HG03520 (cell line): ENCODE measurements around the gene TNFSF12.
"Not testable (repeated sequence)": the region's sequence is repeated elsewhere in the genome, so short reads cannot be mapped to it uniquely, and the experiment has no call there.

Source experiments
- ATAC-seq: cut with Tn5 transposase; IDR thresholded peaks from one replicate; pipeline ENCODE4 v1.9.1; 2021; ENCODE audit warnings: mild to moderate bottlenecking, moderate library complexity; ENCODE audit not compliant: unreplicated experiment

The TNFSF12 gene

GRCh38 chr17:7583253-7584109 is 34.6 kb downstream of the TNFSF12 start, which contains the start of gene MPDU1:
MPDU1 (plus strand) TSS chr17:7583852; CDS start chr17:7583863, 11 bp downstream.
- peak; percentile 62 for ATAC-seq

DNA sequence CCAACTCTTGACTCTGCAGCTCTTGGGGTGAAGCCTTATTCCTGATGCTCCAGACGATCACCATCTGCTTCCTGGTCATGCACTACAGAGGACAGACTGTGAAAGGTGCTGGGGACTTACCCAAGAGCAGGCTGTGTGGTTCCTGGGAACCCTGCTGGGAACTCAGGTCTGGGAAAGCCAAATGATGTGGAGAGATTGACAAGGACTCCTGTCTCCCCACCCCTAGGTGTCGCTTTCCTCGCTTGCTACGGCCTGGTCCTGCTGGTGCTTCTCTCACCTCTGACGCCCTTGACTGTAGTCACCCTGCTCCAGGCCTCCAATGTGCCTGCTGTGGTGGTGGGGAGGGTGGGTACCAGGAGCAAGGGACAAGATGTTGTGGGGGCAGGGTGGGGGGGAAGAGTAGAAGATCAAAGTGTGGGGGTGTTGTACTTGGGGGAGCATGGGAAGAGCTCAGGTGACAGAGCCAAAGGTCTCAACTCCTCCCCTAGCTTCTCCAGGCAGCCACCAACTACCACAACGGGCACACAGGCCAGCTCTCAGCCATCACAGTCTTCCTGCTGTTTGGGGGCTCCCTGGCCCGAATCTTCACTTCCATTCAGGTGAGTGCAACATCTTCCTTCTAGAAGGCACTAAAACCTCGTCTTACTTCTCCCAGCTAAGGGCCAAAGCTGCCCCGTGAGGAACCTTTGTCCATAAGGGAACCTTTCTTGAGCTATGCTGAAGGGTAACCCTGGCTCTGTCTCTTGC is 38.0 kb downstream of the TNFSF12 start:
- ATAC-seq = no peak

DNA sequence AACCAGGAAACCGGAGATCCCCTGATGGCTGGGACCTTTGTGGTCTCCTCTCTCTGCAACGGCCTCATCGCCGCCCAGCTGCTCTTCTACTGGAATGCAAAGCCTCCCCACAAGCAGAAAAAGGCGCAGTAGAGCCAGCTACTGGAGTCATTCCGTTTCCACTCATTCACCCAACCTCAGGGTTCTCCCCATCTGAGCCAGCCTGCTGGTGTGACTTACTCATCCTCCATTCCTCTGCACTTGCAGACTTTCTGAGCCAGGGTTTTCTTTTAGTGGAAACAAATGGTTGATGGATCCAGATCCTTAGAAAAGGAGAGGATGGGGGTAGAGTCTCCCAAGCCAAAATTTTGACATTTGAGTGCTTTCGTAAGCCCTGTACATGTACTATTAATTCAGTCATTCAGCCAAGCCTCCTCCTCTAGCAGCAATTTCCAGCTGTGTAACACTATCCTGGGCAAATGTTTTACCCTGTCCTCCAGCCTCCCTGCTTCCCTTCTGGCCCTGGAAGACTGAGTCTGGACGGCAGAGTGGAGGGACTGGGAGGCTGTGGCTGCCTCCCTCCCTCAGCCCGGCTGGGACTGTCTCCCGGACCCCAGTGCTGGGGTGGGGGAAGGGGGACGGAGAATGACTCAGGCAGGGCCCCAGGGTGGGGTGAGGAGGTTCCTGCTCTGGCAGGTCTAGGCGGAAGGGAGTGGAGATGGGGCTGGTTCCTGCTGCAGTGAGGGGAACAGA is 38.7 kb downstream of the TNFSF12 start:
- ATAC-seq = no peak

DNA sequence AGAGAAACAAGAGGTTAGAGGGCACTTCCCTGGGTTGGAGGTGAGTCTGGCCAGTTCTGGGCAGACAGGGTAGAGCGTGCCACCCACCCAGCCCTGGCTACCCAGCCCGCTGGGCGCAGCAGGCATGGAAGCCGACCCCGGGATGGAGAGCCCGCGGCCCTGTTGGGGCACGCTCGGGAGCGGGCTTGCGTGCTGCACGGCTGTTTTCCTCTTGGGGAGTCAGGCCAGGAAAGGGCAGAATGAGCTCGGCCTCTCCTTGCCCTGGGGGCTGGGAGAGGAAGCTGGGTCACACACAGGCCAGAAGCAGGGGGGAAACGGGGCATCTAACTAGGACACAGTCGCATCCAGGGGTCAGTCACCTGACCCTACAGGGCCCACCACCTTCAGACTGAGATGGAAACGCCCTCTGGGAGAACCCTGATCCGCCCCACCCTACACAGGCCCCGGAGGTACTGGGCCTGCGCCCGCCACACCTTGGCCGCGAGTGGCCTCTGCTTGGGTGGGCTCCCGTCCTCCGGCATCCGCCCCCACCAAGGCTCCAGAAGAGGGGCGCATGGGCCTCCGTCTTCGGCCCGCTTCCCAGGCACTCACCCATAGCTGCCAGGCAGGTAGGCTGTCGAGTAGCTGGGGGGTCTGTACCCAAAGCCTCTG is 39.8 kb downstream of the TNFSF12 start:
- no peak for ATAC-seq

GRCh38 chr17:7589204-7589868 is 40.5 kb downstream of the TNFSF12 start:
- ATAC-seq = no peak

DNA sequence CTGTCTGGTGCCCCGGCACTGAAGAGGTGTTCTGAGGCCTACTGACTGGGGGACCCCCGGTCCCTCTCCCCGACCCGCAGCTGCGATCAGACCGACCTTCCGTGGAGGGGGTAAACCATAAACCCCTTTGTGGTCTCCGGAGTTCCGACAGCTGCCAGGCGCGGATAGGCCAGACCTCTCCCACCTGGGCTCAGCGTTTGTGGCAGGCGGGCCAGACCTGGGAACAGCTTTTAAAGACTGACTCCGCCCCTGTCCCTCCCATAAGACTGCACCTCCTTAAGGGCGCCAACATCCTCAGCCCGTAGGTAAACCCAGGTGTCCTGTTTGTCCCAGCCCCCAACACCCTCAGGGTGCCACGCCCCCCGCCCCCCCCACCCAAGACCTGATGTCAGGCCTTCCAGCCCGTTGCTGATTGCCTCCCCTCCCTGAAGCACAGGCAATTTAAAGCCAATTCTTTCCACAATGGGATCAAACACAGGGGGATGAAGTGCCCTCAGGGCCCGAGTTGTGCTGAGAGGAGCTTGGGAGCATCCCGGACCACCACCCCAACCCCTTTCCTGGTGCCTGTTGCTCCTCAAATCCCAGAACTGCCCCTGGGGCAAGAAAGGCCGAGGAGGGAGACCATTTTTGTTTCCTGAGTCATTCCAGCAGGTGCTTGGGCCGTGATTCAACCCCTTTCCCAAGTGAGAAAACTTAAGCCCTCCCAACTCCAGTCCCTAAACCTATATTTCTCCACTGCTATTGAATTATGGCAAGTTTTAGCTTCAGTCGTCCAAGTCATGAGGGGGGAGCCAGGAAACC is 41.2 kb downstream of the TNFSF12 start, which contains the start of gene SOX15:
TSS of gene SOX15 (minus strand) at position 204 of the 801 bp plus-strand sequence. CDS start 418 bp downstream, outside the sequence.
- no peak for ATAC-seq

DNA sequence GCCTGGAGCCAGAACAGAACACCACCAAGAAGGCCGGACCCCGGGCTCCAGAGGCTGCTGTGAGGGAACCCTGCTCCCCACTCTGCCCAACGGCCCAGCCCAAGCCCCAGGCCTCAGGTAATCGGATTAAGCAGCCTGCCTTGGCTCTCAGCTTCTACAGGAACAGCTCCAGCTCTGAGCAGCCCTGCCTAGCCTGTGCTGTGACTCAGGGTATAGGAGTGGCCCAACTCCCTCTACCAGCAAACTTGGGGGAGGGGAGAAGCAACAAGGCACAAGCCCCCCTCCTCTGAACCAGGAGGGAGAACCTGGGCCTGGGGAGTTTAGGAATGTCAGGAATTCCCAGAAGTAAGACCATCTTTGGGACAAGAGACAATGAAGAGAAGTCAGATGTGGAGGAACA is 41.9 kb downstream of the TNFSF12 start:
- no peak for ATAC-seq

- no peak for ATAC-seq
These were observed 42.7 kb downstream of the TNFSF12 start for GRCh38 chr17:7591596-7591995.

- ATAC-seq = no peak
These were observed 43.7 kb downstream of the TNFSF12 start for GRCh38 chr17:7592422-7593021.

- no peak for ATAC-seq
These were observed 44.4 kb downstream of the TNFSF12 start for GRCh38 chr17:7593296-7593695.

GRCh38 chr17:7597561-7597960 is 48.7 kb downstream of the TNFSF12 start:
- ATAC-seq = not testable (repeated sequence)

DNA sequence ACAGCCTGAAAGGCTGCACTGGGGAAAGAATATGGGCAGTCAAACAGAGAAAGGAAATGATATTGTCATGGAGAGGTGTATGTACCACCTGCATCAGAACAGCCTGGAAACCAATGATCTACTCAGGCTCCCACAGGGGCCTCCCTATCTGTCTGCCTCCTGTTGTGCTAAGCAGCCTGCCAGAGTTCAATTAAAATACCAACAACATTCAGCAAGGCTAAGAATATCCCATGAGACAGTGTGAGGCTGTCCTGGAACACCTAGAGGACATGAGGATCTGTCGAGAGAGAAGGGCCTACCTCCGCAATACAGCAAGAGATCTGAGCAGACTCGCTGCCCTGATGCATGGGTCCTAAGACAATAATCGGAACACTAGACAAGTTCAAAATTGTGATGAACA is 57.4 kb downstream of the TNFSF12 start:
- no peak for ATAC-seq
